Stimulated activated CD8-positive, alpha-beta memory T cell treated with anti-CD3 and anti-CD28 coated beads, Interleukin-12 subunit alpha, Interleukin-12 subunit beta, amount 100 ng/mL, for 24 hours (primary cell): Measurements from ENCODE around the gene LDLRAD4.
"Not testable (repeated sequence)": the region's sequence is repeated elsewhere in the genome, so short reads cannot be mapped to it uniquely, and the experiment has no call there.

Experiments used
- DNase-seq: peaks from one replicate; pipeline ENCODE4 v3.0.0-alpha.2; 2020; ENCODE audit errors: extremely low read depth

LDLRAD4 gene

DNA sequence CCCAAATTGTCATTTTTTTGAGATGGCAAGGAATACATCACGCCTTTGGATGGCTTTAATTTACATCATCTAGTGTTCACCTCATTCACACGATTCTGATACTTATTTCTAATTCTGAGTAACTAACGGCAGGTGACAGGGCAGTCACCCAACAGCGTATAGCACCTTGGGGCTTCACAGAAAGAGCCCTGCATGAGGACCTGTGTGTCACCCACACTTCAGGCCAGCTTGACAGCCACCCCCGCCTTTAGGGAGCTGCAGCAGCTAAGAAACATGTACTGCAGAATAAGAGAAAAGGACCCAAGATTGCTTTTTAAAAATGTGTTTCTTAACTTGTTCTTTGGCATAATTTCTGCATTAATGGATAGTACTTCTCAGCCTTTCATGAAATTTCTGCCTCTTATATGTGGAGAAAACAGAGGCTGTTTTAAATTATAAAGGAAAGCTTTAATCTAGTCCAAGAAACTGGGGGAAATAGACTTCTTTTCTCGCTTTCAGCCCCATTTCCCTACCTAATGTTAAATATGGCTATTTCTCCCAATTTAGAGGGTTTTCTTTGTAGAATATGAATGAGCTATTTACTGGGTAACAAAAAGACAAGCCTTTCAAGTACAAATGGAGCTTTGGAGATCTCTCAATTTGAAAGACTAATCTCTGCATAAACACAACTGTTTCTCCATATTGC, 245.1 kb downstream of the LDLRAD4 start:
- DNase-seq = no peak

DNA sequence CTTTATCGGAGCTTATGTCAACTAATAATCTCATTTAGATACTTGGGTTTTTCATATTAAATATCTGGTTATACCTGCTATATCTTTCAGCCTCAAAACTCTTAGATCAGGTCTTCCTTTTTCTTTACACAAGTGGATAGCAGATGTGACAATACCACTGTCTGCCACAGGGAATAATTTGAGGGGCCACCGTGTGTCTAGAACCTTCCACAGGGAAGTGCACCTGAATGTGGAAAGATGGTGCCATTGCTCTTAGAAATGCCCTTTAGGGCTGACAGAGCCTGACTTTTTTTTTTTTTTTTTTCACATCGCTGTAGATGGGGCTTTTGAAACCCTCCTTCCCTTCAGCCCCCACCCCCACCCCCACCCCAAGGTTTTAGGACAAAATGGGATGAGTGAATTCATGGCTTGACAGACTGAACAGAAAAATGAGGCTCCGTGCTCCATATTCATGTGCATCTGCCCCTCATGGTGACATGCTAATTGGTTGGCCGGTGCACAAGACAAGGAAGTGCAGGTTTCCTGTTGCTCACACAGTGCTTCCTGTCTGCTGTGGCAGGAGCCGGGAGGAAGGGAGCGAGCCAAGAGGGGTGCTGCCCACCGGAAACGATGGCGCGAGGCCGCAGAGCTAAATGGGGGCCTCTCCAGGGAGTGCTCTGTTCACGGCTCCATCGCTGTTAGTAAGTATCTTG, 246.0 kb downstream of the LDLRAD4 start:
- DNase-seq = peak; percentile 44

DNA sequence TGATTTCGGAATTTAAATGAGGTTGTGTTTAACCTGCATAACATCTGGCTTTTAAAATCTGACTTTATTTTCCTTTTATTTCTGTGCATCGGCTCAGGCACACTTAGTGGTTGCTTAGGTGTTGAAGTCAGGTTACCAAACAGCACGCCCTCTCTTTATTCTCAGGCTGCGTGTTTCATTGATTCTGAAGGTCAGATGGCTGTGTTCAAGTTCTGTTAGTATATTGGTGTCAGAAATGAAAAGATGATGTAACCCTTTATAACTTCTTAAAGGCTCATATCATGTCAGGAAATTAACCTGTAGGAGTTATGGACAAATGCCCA, 246.5 kb downstream of the LDLRAD4 start:
- no peak for DNase-seq

DNA sequence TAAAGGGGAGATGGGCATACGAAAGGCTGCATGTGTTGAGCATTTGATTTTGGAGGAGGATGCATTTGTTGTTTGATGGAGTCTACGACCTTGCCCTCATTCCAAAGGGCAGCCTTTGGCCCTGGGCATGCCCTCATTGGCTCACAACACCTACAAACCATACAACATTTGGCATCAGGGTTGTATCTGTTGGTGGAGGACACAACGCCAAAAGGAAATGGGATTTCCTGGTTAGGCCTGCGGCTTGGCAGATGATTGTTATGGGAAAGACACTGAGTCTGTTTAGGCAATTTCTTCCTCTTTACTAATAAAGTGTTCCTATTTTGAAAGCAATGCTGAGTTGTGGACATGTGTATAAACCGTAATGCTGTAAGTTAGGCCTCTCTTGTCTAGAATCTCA, 246.9 kb downstream of the LDLRAD4 start:
- DNase-seq = no peak

DNA sequence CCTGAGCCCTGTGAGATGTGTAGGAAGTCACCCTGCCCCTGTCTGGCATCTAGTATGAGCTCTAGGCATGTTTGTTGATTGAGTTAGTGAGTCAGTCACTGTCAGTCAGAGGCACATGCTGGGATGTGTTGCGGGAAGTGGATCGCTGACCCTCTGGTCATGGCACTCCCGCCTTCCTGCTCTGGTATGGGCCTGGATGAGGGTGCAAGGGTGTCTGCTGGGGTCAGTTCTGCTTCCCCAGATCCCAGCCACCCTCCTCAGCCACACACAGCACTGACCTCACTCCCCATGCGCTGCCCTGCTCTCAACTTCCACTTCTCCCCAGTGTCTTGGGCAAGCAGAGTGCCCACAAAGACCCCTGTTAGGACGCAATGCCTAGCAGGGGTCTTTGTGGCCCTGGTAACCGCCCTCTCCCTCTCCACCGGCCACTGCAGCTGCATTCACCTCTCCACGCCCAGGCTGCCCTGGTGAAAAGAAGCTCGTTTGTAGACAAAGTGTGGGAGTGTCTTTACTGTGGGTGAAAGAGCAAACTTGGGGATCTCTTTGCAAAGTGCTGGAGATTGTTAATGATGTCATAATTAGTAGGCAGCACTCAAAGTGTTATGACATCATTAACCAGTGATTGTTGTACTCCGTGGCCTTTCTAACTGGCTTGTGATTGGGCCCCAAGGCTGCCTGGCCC, 252.1 kb downstream of the LDLRAD4 start:
- DNase-seq = no peak

DNA sequence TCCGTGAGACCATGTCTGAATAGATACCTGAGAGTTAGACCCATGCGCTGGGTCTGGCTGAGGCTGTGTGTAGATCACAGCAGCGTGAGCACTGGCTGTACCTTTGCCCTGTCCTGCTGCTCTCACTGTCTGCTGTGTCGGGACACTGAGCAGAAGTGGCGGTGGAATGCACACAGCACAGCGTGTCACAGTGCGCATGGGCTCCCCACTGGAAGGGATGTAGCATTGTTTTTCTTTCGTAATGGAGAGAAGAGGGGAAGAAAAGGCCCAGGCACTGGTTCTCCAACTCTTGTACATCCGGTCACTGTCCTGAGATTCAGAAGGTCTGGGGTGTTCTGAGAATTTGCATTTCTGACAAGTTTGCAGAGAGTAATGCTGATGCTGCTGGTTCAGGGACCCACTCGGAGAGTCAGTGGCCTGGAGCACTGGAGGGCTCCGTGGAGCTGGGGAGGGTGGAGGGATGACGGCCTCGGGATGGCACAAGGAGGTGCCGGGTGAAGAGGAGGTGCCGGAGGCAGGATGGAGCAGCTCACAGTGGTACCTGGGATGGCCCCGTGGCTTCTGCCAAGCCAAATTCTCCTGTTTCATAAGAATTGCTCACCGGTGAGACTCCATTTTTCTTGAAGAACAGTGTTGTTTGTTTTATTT, 252.8 kb downstream of the LDLRAD4 start:
- DNase-seq = no peak

DNA sequence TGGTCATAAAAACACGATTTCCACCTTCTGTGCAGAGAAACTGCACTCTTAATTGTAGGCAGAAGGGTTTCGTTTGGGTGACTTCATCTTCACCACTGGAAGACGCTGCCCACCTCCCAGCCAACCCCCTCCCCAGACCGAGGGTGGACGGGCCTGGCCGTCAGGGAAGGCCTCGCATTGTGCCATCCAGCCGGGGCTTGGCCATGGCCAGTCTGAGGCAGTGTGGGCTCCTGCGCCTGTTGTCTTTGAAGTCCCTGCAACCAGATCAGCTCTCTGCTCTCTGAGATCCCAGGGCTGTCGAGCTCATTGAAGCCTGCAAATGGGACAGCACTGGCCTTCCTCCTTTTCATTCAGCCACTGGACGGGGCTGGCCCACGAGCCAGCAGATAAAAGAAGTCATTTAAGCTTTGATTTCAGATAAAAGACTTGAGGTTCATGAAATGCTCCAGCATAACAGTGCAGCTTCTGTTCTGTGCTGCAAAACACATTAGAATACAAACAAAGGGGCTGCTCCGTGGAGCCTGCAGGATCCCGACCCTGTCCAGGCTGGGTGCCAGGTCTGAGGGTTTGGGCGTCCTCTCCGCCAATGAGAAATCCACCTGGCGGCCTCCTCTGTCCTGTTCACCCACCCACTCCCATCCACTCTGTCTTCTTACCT, 253.5 kb downstream of the LDLRAD4 start:
- DNase-seq = no peak

DNA sequence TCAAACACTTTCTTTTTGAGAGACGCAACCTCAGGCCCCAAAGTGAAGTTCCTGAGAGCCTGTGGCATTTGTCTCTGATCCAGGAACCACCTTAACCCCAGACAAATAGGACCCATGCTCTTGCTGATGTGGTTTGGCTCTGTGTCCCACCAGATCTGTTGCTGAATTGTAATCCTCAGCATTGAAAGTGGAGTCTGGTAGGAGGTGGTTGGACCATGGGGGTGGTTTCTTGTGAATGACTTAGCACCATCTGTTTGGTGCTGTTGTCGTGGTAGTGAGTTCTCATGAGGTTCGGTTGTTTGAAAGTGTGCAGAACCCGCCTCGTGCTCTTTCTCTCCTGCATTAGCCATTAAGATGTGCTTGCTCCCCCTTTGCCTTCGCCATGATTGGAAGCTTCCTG, 255.2 kb downstream of the LDLRAD4 start:
- no peak for DNase-seq

DNA sequence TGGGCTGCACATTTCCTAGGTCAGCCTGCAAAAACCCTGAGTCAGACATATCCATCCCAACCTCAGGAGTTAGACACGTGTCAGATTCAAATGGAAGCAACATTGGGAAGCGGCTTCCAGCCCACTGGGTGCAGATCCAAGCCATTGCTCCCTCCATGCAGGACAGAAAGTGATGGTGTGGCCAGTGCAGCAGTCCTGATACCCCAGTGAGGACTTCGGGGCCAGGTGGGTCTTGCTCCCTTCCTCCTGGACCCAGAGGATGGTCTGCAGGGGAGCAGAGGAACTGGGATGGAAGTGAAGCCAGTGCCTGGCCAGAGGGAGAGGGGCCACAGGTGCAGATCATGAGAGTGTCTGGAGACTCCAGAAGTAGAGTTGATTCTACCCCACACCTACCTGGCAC, 255.8 kb downstream of the LDLRAD4 start:
- DNase-seq = no peak

DNA sequence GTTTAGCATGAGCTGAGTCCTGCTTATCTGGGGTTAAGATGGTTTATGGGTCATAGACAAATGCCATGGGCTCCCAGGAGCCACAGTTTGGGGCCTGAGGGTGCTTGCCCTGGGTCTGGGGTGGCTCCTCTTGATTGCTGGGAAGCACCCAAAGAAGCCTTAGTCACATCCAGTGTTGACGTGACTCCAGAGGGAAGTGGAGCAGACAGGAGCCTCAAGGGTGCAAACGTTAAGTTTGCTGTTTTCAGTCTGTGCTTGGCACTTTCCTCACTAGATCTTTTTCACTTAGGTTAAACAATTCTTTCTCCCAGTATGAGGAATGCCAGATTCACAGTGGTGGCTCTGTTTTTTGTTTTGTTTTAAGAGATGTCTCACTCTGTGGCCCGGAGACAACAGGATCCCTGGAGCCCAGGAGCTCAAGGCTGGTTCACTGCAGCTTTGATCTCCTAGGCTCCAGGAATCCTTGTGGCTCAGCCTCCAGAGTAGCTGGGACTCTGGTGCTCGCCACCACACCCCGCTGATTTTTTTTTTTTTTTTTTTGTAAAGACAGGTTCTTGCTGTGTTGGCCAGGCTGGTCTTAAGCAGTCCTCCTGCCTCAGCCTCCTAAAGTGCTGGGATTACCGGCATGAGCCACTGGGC, 256.5 kb downstream of the LDLRAD4 start:
- DNase-seq = no peak

DNA sequence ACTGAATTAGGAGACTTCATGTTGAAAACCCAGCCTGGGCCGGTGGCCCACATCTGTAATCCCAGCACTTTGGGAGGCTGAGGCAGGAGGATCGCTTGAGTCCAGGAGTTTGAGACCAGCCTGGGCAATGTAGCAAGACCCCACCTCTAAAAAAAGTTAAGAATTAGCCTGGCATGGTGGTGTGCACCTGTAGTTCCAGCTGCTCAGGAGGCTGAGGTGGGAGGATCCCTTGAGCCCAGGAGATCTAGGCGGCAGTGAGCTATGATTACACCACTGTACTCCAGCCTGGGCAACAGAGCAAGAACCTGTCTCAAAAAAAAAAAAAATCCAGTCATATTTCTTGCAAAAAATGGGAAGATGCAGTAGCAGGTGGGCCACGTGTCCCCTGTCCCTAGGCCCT, 257.8 kb downstream of the LDLRAD4 start:
- DNase-seq = not testable (repeated sequence)

DNA sequence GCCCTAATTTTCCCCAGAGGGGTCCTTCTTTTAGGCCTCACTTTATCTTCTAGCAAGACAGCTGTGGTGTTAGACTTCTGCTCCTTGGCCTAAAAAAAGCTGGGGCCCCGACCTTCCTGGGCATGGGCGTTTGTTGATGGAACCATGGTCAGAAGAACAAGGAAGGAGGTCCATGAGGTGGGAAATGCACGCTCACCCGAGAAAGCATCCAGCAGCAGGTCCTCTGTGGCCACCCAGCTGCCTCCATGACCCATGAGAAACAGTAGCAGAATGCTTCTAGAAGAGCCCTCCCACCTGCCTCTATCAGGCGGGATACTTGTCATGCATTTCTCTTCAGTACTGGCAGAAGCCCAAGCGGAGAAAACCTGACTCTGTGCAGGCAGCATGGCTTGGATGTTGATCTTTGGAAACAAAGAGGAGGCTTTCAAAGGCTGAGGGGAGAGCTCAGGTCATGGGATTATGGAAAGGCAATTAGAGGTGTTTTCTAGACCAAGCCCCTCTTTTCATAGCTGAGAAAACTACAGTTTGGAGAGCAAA, 258.7 kb downstream of the LDLRAD4 start:
- no peak for DNase-seq

DNA sequence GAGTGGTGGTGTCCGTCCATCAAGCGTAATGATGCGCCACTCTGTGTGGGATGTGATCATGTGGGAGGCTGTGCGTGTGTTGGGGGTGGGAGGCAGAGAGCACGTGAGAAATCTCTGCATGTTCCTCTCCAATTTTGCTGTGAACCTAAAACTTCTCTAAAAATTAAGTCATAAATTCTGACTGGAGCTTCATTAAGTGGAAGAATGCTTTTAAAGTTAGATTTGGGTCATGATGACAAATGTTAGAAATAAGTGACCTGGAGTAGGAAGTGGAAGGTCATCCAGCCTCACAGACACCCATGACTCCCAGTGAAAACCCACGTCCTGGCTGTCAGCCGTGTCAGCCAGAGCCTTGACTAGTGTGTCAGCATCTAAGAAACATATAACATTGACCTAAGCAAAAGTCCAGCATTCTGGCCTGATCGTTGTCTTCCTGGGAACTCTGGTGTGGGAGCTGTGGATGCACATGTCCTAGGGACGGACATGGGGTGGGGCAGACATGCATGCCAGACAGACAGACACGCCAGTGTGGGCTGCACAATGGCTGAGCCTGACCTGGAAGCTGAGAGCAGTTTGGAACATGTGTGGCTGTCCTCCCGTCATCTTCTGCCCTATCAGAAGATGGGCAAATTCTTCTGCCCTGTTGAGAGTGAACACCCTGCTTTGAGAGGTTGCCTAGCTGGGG, 262.2 kb downstream of the LDLRAD4 start:
- no peak for DNase-seq

DNA sequence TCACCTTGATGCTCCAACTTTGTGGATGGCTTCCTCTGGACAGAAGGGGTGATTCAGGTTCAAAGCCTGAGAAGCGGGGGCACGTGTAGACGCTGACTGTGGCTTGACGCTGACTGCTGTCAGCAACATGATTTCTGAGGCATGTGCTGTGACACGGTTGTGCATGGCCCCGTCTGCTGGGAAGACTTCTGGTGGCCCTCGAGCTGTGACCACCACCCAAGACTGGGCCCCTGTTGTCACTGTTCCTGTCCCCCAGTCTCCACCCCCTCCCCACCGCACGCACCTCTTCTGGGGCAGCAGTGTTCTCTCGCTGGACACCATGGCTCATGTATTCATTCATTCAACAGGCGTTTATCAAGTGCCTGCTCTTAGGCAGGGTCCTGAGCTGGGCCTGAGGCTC, 262.8 kb downstream of the LDLRAD4 start:
- DNase-seq = no peak

DNA sequence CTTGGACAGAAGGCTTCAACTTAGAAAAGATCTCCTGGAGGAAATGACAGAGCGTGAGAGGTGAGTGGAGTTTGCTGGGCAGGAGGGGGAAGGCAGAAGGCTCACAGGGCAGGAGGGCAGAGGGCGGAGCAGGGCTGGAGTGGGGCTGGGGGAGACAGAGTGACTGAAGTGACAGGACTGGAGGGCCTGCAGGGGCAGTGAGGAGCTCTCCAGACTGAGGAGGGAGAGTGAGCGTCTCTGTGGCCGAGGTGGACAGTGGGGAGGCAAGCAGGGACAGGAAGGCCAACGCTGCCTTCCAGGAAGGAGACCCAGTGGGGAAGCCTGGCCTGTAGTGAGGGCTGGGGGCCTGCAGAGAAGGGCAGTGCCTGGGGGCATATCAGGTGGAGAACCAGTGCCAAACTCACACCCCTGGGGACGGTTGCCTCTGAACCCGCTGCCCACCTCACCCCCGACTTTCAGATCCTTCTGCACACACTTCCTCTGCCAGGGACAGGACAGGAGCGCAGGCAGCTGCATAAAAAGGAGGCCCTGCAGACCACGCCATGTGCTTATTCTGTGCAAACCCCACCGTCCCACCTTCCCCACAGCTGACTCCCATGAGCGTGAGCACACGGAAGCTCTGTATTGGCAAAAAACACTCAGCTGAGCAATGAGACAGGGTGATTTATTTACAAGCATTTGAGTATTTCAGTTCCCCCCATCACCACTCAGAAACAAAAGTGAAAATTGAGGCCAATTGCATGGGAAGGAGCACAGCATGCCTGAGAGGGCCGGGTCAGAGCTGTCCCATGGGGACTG, 263.5 kb downstream of the LDLRAD4 start:
- no peak for DNase-seq

DNA sequence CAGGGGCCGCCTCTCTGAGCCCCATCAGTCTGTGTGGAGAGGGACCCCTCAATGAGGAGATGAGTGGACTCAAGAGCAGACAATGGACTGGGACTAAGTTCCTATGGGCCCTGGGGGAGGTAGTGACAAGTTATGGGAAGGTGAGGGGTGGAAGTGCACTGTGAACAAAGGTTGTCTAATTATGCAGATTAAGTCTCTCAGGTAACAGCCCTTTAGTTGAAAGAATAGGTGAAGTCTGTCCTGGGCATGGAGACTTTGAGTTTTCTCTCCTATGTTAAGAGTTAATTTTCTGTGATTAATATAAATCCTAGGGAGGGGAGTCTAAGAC, 264.0 kb downstream of the LDLRAD4 start:
- DNase-seq = no peak

DNA sequence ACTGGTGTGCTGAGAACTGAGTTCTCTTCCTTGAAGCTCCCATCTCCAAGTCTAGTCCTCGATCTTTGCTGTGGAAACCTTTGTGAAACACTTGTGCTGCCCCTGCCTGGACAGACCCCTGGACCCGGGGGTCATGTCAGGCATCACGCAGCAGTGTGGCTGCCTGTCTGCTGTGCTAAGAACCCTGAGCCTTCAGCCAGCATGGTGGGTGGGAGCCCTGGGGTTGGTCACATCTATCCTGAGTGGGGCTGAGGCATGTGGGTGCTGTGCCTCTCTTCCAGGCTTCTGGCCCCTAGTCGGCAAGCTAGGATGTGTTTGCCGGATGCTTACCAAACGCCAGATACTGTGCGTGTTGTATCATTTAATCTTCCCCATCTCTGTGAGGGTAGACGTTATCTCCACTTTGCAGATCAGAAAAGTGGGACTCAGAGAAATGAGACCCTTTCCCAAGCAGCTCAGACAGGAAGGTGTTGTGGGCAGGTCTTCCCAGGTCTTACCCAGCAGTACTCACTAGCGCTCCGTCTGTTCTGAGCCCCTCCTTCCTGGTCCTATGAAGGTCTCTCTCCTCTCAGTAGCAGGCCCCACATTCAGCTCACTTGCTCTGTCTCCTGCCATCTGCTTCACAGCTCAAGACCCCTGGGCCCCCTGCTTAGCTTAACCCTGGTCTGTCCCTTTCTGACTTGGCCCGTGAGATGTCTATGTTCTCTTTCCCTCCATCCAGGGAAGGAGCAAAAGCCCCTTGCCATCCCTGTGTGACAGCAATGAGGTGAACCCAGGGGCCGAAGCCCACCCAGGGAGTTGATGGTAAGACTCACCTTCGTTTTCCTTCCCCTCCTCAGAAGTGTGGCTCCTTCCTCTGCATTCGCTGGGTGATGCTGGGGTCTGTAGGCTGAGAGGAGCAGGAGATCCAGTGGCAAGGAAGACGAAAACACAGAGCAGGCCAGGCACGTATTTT, 265.0 kb downstream of the LDLRAD4 start:
- no peak for DNase-seq

DNA sequence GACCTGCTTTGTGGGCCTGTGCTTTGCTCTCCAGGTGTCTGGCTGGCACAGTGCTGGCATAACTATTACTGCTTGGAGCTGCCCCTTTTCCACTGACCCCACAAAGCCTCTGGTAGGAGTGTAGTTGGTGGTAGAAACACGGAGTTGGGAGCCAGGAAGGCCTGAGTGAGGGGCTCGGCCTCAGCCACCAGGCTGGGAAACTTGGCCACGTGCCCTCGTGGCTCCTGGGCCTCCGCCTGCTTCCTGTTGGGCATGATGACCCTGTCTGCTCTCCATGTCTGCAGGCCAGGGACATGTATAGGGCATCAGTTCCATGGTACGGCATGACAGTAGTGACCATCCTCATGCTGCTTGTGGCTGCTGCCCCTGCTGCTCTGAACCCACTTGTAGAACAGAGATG, 266.6 kb downstream of the LDLRAD4 start:
- no peak for DNase-seq

DNA sequence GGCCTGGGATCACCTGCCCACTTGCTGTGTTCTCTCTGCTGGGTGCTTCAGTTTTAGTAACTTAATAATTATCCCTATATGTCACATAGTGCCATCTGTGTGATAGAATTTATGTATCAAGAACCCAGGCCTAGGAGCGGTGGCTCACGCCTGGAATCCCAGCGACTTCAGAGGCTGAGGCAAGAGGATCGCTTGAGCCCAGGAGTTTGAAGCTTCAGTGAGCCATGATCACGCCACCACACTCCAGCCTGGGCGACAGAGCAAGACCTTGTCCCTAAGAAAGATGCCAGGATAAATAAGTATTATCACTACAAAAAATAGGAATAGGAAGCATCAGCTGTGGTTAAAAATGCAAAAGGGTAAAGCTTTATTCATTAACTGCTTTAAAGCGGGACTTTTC, 267.0 kb downstream of the LDLRAD4 start:
- no peak for DNase-seq
